NT2/D1 (cell line): Measurements from ENCODE around the gene ADAMTS16.

Source experiments
- SUZ12 ChIP-seq: IDR thresholded peaks from 2 replicates; pipeline ENCODE4 v1.6.1; 2011; ENCODE audit not compliant: insufficient read length, insufficient read depth; ENCODE audit errors: extremely low read depth
- YY1 ChIP-seq: IDR thresholded peaks from 2 replicates; pipeline ENCODE4 v1.6.1; 2011; ENCODE audit not compliant: insufficient read length, insufficient read depth
- ZNF274 ChIP-seq: IDR thresholded peaks from 2 replicates; pipeline ENCODE4 v1.6.1; 2011; ENCODE audit warnings: mild to moderate bottlenecking, low read depth, low read length

GRCh38 chr5:5178580-5178979, 38.5 kb downstream of the ADAMTS16 start:
- TF ChIP-seq SUZ12 (no peak), YY1 (no peak), ZNF274 (no peak)
